Activated naive CD4-positive, alpha-beta T cell (primary cell): ENCODE data around the gene IRAK4.

Experiments
- DNase-seq, 4 experiments: peaks; one replicate each; lab custom pipeline; 2025; lab: John Stamatoyannopoulos, UW

Gene IRAK4

GRCh38 chr12:43836475-43836989, 77.8 kb downstream of the IRAK4 start:
- DNase-seq: no peak
